Keratinocyte (primary cell): ENCODE measurements around the gene PRKCE. TPM values are rescaled to one million over a fixed set of nuclear protein-coding genes. Genes with fewer than 3 reads are reported as not detected.

Experiments
- DNase-seq: peaks from one replicate; pipeline ENCODE4 v3.0.0-alpha.2; 2011; ENCODE audit warnings: low read depth, missing footprints, low spot score
- FAIRE-seq: peaks from 2 replicates; lab custom pipeline; 2011; peaks lifted over from hg19 to GRCh38; lab: Jason Lieb, UNC
- H2AFZ ChIP-seq: 2 replicates; pipeline ENCODE4 v1.6.0; 2012; ENCODE audit warnings: low read length, control low read depth, inconsistent platforms; ENCODE audit not compliant: control insufficient read depth
- H3K27ac ChIP-seq: 2 replicates; pipeline ENCODE4 v1.5.1; 2011; ENCODE audit warnings: low read length; ENCODE audit not compliant: control insufficient read depth, insufficient read depth
- H3K27me3 ChIP-seq: 3 replicates; pipeline ENCODE4 v1.6.0; 2011; ENCODE audit warnings: low read length; ENCODE audit not compliant: control insufficient read depth, insufficient read depth; ENCODE audit errors: extremely low read depth
- H3K36me3 ChIP-seq, 2 experiments: 2 replicates in 1 of 2; 3 replicates in 1 of 2; pipeline ENCODE4 v1.5.1; 2011; ENCODE audit warnings: low read length in 2 of 2, mild to moderate bottlenecking in 1 of 2; ENCODE audit not compliant: control insufficient read depth in 2 of 2, insufficient read depth in 2 of 2; ENCODE audit errors: extremely low read depth in 1 of 2
- H3K4me1 ChIP-seq: 3 replicates; pipeline ENCODE4 v1.5.1; 2011; ENCODE audit warnings: low read length; ENCODE audit not compliant: control insufficient read depth, insufficient read depth; ENCODE audit errors: extremely low read depth
- H3K4me2 ChIP-seq: 3 replicates; pipeline ENCODE4 v1.6.0; 2011; ENCODE audit warnings: low read depth, low read length; ENCODE audit not compliant: control insufficient read depth, insufficient read depth; ENCODE audit errors: extremely low read depth
- H3K4me3 ChIP-seq, 3 experiments: fragments of 200-600 bp in 1 of 3; sonication (generic) in 1 of 3; 2 replicates in 2 of 3; 3 replicates in 1 of 3; pipeline ENCODE4 v1.5.1; 2011 to 2016; ENCODE audit warnings: low read length in 3 of 3, mild to moderate bottlenecking in 3 of 3, control low read depth in 2 of 3, inconsistent platforms in 1 of 3, low read depth in 1 of 3, mixed read lengths in 1 of 3, mixed run types in 1 of 3, moderate library complexity in 1 of 3; ENCODE audit not compliant: control insufficient read depth in 2 of 3, insufficient read depth in 2 of 3; ENCODE audit errors: extremely low read depth in 1 of 3
- H3K79me2 ChIP-seq: 2 replicates; pipeline ENCODE4 v1.6.0; 2012; ENCODE audit warnings: low read length; ENCODE audit not compliant: control insufficient read depth, insufficient read depth
- H3K9ac ChIP-seq: 3 replicates; pipeline ENCODE4 v1.6.0; 2011; ENCODE audit warnings: low read length; ENCODE audit not compliant: control insufficient read depth, insufficient read depth; ENCODE audit errors: extremely low read depth
- H3K9me1 ChIP-seq: 3 replicates; pipeline ENCODE4 v1.6.0; 2011; ENCODE audit warnings: low read length; ENCODE audit not compliant: control insufficient read depth, insufficient read depth; ENCODE audit errors: extremely low read depth
- H3K9me3 ChIP-seq: 2 replicates; pipeline ENCODE4 v1.5.1; 2012; ENCODE audit warnings: low read depth, low read length; ENCODE audit not compliant: control insufficient read depth
- H4K20me1 ChIP-seq: 3 replicates; pipeline ENCODE4 v1.6.0; 2011; ENCODE audit warnings: low read length; ENCODE audit not compliant: control insufficient read depth, insufficient read depth; ENCODE audit errors: extremely low read depth
- EZH2 ChIP-seq: IDR thresholded peaks from one replicate; pipeline ENCODE4 v1.6.1; 2012; ENCODE audit warnings: inconsistent platforms, mild to moderate bottlenecking, low read length, moderate library complexity
- dilution Hi-C: fragments of 300-500 bp; cut with MboI; formaldehyde crosslinking; loops from one replicate; pipeline ENCODE4 v1.7.0; 2020; ENCODE audit warnings: low sequenced_read_pairs; ENCODE audit not compliant: extremely low pct_ligation_motif_present
- polyA plus RNA-seq, 5 experiments: library from polyadenylated mRNA; depleted of rRNA in 3 of 5; stranded (reverse) in 3 of 5; stranded (forward) in 1 of 5; unstranded in 1 of 5; fragments of >200 nt; gene quantifications; 1 replicate in 1 of 5; 2 replicates in 3 of 5; 3 replicates in 1 of 5; pipeline versions ENCODE4 v1.2.1 to v1.2.3, GENCODE V29; 2011 to 2012; ENCODE audit warnings: missing spikeins in 2 of 5, low read depth in 1 of 5, low replicate concordance in 1 of 5
- TF ChIP-seq, protein P1 (sequence below), 3 experiments: IDR thresholded peaks in 1 of 3; conservative IDR thresholded peaks in 1 of 3; optimal IDR thresholded peaks in 1 of 3; 2 replicates in 2 of 3; 3 replicates in 1 of 3; pipeline versions ENCODE3 to v1.5.1; 2011; ENCODE audit warnings: low read length in 3 of 3, mild to moderate bottlenecking in 3 of 3, moderate library complexity in 2 of 3, control low read depth in 1 of 3, inconsistent platforms in 1 of 3; ENCODE audit not compliant: insufficient read depth in 2 of 3; ENCODE audit errors: extremely low read depth in 1 of 3

PRKCE gene
- polyA plus RNA-seq, 1 donor (not counting 4 experiments of a cell fraction or from before 2014, with no cell fraction given): 2.0 TPM

DNA sequence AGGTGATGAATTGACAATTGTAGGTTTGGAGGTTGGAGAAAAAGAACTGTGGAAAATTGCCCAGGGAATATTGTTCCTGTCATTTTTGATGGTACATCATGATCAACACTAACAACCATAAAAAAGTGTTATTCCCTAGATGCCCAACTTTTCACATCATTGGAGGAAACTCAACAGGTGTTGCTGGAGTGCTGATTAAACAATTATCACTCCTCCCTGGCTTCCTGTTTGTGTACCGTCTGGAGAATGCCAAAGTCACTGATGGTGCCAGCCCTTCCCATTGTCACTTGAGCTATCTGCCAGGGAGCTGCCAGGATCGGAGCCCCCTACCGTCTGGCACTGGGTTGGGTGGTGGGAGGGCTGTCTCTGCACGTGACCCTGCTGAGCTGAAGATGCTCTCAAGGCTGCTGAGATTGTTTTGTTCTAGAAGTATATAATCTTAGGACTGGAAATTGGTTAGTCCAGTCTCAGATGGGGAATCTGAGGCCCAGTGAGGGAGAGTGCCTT lies 156.9 kb downstream of the PRKCE start:
- H3K9ac ChIP-seq: no peak overlapping the region
- H3K27me3 ChIP-seq: peaks cover 3% of the 10 kb centered on the region
- no peak overlapping the region for H2AFZ ChIP-seq
- H3K4me2 ChIP-seq: no peak overlapping the region
- no peaks in the 10 kb centered on the region for H3K9me3 ChIP-seq
- no peak overlapping the region for H3K4me3 ChIP-seq
- dilution Hi-C loops: no loop called here
- H3K9me1 ChIP-seq: no peaks in the 10 kb centered on the region
- peaks cover 5% of the 10 kb centered on the region for H3K4me1 ChIP-seq
- no peaks in the 10 kb centered on the region for H3K79me2 ChIP-seq
- H3K36me3 ChIP-seq: no peaks in the 10 kb centered on the region
- no peaks in the 10 kb centered on the region for H4K20me1 ChIP-seq
- FAIRE-seq (no peak), DNase-seq (no peak)
- TF ChIP-seq EZH2: no peak
- H3K27ac ChIP-seq: no peak overlapping the region

GRCh38 chr2:45809205-45809604 lies 157.7 kb downstream of the PRKCE start:
- H3K4me3 ChIP-seq: no peak overlapping the region
- H3K4me1 ChIP-seq: peaks cover 5% of the 10 kb centered on the region
- no peak overlapping the region for H3K9ac ChIP-seq
- H3K27me3 ChIP-seq: peaks cover 3% of the 10 kb centered on the region
- no peaks in the 10 kb centered on the region for H3K79me2 ChIP-seq
- no peak overlapping the region for H3K27ac ChIP-seq
- no peaks in the 10 kb centered on the region for H3K36me3 ChIP-seq
- FAIRE-seq: no peak
- TF ChIP-seq, protein P1, sequence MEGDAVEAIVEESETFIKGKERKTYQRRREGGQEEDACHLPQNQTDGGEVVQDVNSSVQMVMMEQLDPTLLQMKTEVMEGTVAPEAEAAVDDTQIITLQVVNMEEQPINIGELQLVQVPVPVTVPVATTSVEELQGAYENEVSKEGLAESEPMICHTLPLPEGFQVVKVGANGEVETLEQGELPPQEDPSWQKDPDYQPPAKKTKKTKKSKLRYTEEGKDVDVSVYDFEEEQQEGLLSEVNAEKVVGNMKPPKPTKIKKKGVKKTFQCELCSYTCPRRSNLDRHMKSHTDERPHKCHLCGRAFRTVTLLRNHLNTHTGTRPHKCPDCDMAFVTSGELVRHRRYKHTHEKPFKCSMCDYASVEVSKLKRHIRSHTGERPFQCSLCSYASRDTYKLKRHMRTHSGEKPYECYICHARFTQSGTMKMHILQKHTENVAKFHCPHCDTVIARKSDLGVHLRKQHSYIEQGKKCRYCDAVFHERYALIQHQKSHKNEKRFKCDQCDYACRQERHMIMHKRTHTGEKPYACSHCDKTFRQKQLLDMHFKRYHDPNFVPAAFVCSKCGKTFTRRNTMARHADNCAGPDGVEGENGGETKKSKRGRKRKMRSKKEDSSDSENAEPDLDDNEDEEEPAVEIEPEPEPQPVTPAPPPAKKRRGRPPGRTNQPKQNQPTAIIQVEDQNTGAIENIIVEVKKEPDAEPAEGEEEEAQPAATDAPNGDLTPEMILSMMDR (optimal IDR thresholded peaks at IDR 0.05 in 1 of 3, IDR thresholded peaks at IDR 0.05 in 1 of 3, conservative IDR thresholded peaks at IDR 0.05 in 1 of 3; ENCODE audit: extremely low read depth in 1 of 3, insufficient read depth in 2 of 3, low read length in 3 of 3): no peak
- no peak for TF ChIP-seq EZH2
- H4K20me1 ChIP-seq: no peaks in the 10 kb centered on the region
- H3K9me3 ChIP-seq: no peaks in the 10 kb centered on the region
- dilution Hi-C loops: no loop called here
- no peak overlapping the region for H3K4me2 ChIP-seq
- no peaks in the 10 kb centered on the region for H3K9me1 ChIP-seq
- no peak overlapping the region for H2AFZ ChIP-seq
- DNase-seq: no peak

DNA sequence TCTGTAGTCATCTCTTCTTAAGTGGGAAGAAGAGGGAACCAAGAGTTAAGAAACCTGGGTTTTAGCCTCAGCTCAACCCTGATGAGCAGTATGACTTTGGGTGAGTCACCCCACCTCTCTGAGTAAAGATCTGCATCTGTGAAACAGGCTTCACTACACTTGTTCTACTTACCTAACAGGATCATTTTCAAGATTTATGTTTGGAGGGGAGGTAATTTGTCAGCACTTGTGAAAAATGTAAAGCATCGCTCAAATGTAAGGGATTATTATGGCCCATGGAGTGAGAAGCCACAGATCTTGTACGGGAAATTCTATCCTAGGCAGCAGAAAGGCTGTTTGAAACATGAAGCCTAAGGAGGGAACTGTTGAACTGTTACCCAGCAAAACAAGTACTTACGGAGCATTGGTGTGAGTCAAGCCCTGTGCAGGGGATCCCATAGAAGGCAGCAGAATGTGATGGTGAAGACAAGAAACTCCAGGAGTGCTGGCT lies 160.6 kb downstream of the PRKCE start:
- no peaks in the 10 kb centered on the region for H3K9me3 ChIP-seq
- H3K79me2 ChIP-seq: no peaks in the 10 kb centered on the region
- peak; percentile 43 for FAIRE-seq
- H3K4me2 ChIP-seq: no peak overlapping the region
- dilution Hi-C loops: no loop called here
- no peaks in the 10 kb centered on the region for H4K20me1 ChIP-seq
- no peaks in the 10 kb centered on the region for H3K36me3 ChIP-seq
- no peaks in the 10 kb centered on the region for H3K9me1 ChIP-seq
- H3K4me3 ChIP-seq: no peak overlapping the region
- no peak for TF ChIP-seq EZH2
- TF ChIP-seq, protein P1 (optimal IDR thresholded peaks at IDR 0.05 in 1 of 3, IDR thresholded peaks at IDR 0.05 in 1 of 3, conservative IDR thresholded peaks at IDR 0.05 in 1 of 3; ENCODE audit: extremely low read depth in 1 of 3, insufficient read depth in 2 of 3, low read length in 3 of 3): no peak
- H3K27me3 ChIP-seq: peaks cover 3% of the 10 kb centered on the region
- no peak for DNase-seq
- H3K27ac ChIP-seq: no peak overlapping the region
- peaks cover 5% of the 10 kb centered on the region for H3K4me1 ChIP-seq
- H3K9ac ChIP-seq: no peak overlapping the region
- H2AFZ ChIP-seq: no peak overlapping the region
